Activated naive CD8-positive, alpha-beta T cell treated with anti-CD3 and anti-CD28 coated beads, Interleukin-2, amount 50 U/mL, for 24 hours (primary cell): Measurements from ENCODE around the gene GAPDHS.

ENCODE experiments used
- ATAC-seq: fragments of 150-1000 bp; cut with Tn5 transposase; one replicate; pipeline ENCODE4 v1.10.0; 2021
- DNase-seq: peaks from one replicate; pipeline ENCODE4 v3.0.0; 2021
- H3K27ac Mint-ChIP-seq: one replicate; pipeline ENCODE4 v1.8.0; 2021; ENCODE audit warnings: mild to moderate bottlenecking, mixed read lengths
- H3K27me3 Mint-ChIP-seq: one replicate; pipeline ENCODE4 v1.8.0; 2021; ENCODE audit warnings: mixed read lengths
- H3K36me3 Mint-ChIP-seq: one replicate; pipeline ENCODE4 v1.8.0; 2021; ENCODE audit warnings: low read depth, mixed read lengths
- H3K4me1 Mint-ChIP-seq: one replicate; pipeline ENCODE4 v1.8.0; 2021; ENCODE audit warnings: mixed read lengths
- H3K4me3 Mint-ChIP-seq: one replicate; pipeline ENCODE4 v1.8.0; 2021; ENCODE audit warnings: mild to moderate bottlenecking, moderate library complexity, mixed read lengths
- H3K9me3 Mint-ChIP-seq: one replicate; pipeline ENCODE4 v1.8.0; 2021; ENCODE audit warnings: mixed read lengths

GAPDHS gene

DNA sequence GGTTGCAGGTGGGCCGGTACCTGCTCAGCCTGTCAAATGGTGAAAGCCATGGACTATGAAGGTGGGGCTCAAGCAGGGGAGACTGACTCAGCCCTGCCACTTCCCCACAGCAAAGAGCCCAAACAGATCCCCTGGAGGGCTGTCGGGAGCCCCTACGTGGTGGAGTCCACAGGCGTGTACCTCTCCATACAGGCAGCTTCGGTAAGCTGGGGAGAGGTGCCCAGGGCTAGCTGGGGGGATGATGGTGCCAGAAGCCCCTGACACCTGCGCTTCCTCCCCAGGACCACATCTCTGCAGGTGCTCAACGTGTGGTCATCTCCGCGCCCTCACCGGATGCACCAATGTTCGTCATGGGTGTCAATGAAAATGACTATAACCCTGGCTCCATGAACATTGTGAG, 9.0 kb downstream of the GAPDHS start:
- H3K27ac Mint-ChIP-seq: no peak overlapping the region
- no peak overlapping the region for H3K4me3 Mint-ChIP-seq
- no peaks in the 10 kb centered on the region for H3K9me3 Mint-ChIP-seq
- peaks cover 17% of the 10 kb centered on the region for H3K36me3 Mint-ChIP-seq
- no peaks in the 10 kb centered on the region for H3K27me3 Mint-ChIP-seq
- ATAC-seq (no peak), DNase-seq (no peak)
- peaks cover 31% of the 10 kb centered on the region for H3K4me1 Mint-ChIP-seq

DNA sequence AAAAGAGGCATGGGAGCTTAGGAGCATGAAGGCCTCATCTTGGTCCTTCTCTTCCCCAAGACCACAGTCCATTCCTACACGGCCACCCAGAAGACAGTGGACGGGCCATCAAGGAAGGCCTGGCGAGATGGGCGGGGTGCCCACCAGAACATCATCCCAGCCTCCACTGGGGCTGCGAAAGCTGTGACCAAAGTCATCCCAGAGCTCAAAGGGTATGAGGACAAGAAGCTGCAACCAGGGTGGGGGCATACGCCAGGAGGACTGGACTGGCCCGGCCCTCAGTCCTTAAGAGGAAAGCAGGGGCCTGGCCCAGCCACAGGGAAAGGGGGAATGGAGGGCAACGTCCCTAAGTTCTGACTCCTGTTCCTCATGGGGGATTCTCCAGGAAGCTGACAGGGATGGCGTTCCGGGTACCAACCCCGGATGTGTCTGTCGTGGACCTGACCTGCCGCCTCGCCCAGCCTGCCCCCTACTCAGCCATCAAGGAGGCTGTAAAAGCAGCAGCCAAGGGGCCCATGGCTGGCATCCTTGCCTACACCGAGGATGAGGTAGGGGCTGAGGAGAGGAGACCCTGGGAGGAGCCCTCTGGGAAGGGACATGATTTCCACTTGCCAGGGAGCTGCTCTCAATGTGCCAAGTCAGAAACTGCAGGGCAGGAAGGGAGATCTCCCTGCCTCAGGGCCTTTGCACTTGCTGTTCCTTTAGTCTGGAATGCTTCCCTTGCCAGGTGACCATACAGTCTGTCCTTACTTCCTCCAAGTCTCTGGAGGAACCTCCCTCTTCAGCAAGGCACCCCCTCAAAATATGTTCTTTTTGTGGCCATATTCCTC, 10.2 kb downstream of the GAPDHS start:
- Mint-ChIP-seq H3K4me1 (peaks cover 36% of the 10 kb centered on the region), H3K9me3 (no peaks in the 10 kb centered on the region), H3K27ac (no peak overlapping the region), H3K36me3 (peaks cover 20% of the 10 kb centered on the region), H3K27me3 (no peaks in the 10 kb centered on the region), H3K4me3 (peak overlapping the region; percentile 96)
- DNase-seq (no peak), ATAC-seq (no peak)

DNA sequence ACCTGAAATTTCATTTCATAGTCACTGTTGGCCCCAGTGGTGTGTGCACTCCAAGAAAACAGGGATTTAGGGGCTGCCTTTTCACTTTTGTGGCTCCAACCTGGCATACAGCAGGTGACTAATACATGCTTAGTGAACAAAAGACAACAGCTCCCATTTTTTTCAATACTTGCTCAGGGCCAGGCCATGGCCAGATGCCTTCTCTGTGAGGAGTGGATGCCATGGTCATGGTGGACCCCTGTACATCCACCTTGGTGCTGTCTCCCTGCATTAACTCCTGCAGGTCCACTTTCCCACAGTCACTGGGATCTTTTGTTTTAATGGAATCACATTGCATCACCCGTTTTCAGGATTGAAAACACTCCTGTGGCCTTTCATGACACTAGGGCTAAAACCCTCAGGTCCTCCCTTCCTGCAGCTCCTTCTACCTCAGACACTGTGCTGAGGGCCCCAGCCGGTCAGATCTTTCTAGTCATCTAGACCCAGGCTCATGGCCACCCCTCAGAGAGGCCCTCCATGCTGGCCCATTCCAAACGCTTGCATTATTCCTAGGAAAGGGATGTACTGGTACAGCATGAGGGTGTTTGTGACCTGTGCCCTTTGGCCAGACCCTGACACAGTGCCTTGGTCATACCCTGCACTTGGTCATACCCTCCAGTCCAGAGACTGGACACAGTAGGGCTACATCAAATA, 11.0 kb downstream of the GAPDHS start:
- DNase-seq (no peak), ATAC-seq (no peak)
- H3K4me1 Mint-ChIP-seq: peaks cover 43% of the 10 kb centered on the region
- H3K27ac Mint-ChIP-seq: peak overlapping the region; percentile 91
- peak overlapping the region; percentile 96 for H3K4me3 Mint-ChIP-seq
- H3K27me3 Mint-ChIP-seq: no peaks in the 10 kb centered on the region
- no peaks in the 10 kb centered on the region for H3K9me3 Mint-ChIP-seq
- H3K36me3 Mint-ChIP-seq: peaks cover 26% of the 10 kb centered on the region

DNA sequence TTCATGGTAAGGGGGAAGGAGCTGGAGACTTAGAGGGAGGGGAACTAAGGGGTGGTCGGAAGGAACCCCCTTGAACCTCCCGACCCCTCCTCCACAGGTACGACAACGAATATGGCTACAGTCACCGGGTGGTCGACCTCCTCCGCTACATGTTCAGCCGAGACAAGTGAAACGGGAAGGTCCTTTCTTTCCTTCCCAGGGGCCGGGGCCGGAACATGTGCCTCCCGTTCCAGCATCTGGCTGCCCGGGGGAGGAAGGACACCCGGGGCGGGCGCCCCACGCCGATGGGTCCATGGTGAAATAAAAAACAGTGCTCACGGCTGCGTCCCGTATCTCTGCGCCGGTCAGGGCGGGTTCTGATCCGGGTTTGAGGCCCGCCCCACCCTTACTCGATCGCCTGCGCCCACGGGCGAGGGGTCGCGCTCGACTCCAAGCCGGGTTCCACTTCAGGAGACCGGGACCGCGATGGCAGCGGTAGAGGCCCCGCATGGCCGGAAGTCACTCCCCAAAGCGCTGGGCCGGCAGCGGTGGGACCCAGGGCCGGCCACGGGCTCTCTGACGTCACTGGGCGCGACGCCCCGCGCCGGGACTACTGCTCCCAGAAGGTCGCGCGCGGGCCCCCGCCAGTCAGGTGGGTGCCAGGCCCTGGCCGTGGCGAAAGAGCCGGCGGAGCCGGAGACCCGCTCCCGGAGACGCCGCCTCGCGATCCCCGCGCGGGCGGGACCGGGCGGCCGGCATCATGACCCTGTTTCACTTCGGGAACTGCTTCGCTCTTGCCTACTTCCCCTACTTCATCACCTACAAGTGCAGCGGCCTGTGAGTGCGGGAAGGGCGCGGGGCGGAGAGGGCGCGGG, 12.0 kb downstream of the GAPDHS start, which contains the start of gene TMEM147:
TMEM147 (plus strand) TSS at position 626 of the 854 bp plus-strand sequence; CDS start at position 740, 114 bp downstream.
- no peaks in the 10 kb centered on the region for H3K9me3 Mint-ChIP-seq
- no peaks in the 10 kb centered on the region for H3K27me3 Mint-ChIP-seq
- H3K4me3 Mint-ChIP-seq: peak within 1 kb of the TSS; percentile 96

DNA sequence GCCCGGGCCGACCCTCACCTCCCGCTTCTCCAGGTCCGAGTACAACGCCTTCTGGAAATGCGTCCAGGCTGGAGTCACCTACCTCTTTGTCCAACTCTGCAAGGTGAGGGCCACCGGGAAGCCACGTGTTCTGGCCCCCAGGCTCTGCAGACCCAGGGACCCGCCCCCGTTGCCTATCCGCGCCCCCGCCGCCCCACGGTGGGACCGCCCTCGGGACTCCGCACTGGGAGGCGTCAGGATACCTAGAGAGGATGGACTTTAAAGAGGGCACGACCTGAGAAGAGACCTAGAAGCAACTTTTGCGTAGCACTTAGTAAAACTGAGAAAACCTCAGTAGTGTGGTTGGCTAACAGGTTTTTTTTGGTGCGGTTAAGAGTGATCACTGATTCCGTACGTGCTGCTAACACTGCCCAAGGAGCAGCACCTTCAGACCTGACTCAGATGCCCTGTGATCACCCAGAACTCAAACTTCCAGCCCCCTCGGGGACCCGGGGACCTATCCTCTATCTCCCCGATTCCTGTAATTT, 12.7 kb downstream of the GAPDHS start:
- no peaks in the 10 kb centered on the region for H3K27me3 Mint-ChIP-seq
- no peaks in the 10 kb centered on the region for H3K9me3 Mint-ChIP-seq
- peaks cover 40% of the 10 kb centered on the region for H3K4me1 Mint-ChIP-seq
- H3K4me3 Mint-ChIP-seq: peak overlapping the region; percentile 96
- H3K27ac Mint-ChIP-seq: peak overlapping the region; percentile 95
- H3K36me3 Mint-ChIP-seq: peaks cover 25% of the 10 kb centered on the region
- DNase-seq (peak; percentile 76), ATAC-seq (peak; percentile 83)

More for the DNA sequence above, 12.0 kb downstream of the GAPDHS start, which contains the start of gene TMEM147:
- ATAC-seq: peak; percentile 81
- DNase-seq: peak; percentile 92
- peak within 1 kb of the TSS; percentile 95 for H3K27ac Mint-ChIP-seq
- H3K4me1 Mint-ChIP-seq: peaks cover 43% of the 10 kb centered on the region
- H3K36me3 Mint-ChIP-seq: peaks cover 26% of the 10 kb centered on the region

DNA sequence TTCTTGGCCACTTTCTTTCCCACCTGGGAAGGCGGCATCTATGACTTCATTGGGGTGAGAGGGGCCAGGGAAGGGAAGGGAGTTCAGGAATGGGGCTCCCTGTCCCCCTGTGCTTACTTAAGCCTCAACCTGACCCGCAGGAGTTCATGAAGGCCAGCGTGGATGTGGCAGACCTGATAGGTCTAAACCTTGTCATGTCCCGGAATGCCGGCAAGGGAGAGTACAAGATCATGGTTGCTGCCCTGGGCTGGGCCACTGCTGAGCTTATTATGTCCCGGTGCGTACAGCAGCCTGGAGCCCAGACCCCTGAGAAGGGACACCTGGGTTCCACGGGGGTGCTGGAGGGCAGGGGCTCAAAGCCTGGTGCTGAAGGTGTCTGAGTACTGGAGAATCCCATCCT, 13.3 kb downstream of the GAPDHS start:
- Mint-ChIP-seq H3K4me1 (peaks cover 40% of the 10 kb centered on the region), H3K36me3 (peaks cover 25% of the 10 kb centered on the region), H3K4me3 (peak overlapping the region; percentile 96), H3K27me3 (no peaks in the 10 kb centered on the region), H3K9me3 (no peaks in the 10 kb centered on the region), H3K27ac (peak overlapping the region; percentile 95)
- ATAC-seq (no peak), DNase-seq (no peak)

DNA sequence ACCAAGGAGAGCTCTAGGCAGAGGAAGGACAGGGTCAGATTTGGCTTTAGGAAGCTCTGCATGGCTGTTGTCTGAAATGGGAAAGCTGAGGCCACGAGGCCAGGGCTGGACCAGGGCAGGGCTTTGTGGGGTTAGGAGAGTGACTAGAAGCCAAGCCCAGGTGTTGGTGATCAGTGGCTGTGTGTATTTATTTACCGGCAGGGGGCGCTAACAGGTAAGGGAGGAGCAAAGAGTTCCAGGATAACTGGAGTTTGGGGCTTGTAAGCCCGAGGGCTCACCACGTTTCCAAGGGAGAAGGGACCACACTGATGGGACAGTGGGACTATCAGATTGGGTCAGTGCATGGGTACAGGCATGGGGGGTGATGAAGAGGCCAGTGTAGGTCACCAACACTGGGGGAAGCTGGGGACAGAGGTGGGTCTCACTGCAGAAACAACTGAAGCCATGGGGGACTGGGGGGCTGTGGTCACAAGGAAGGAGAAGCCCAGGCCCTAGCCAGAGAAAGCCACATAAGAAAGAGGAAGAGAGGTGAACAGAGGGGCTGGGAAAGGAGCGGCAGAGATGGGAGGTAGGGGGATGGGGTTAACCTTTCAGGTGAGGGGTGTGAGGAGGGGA, 16.0 kb downstream of the GAPDHS start:
- Mint-ChIP-seq H3K4me3 (no peak overlapping the region), H3K9me3 (no peaks in the 10 kb centered on the region), H3K4me1 (peaks cover 34% of the 10 kb centered on the region), H3K27ac (no peak overlapping the region), H3K27me3 (no peaks in the 10 kb centered on the region), H3K36me3 (peaks cover 20% of the 10 kb centered on the region)
- ATAC-seq (no peak), DNase-seq (peak; percentile 56)

DNA sequence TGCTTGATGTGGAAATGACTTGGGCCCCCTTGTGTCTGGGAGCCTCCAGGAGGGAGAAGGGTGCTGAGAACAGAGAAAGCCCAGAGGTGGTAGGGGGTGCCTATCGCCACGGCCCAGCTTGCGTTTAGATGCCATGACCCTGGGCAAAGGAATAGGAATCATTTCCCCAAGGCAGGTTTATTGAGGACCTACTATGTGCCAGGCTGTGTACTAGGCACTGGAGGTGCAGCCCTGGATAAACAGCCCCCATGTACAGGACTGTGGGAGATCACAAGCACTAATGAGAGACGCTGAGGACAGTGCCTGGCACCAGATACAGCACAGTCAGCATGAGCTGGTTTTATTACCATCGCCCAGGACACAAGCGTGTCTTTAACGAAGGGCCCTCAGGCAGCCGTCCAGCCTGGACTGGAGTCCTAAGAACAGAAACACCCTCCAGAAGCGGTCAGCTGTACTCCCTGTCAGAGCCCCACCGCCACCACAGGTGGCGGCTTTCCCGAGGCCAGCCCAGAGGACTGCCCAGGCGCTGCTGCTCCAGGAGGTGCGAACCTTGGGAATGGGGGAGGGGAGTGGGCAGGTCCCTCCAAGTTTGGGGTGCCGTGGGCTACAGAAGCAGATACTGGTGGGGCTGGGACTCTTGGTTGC, 16.7 kb downstream of the GAPDHS start:
- H3K4me3 Mint-ChIP-seq: no peak overlapping the region
- H3K36me3 Mint-ChIP-seq: peaks cover 17% of the 10 kb centered on the region
- ATAC-seq (no peak), DNase-seq (no peak)
- no peak overlapping the region for H3K27ac Mint-ChIP-seq
- H3K4me1 Mint-ChIP-seq: peaks cover 27% of the 10 kb centered on the region
- no peaks in the 10 kb centered on the region for H3K9me3 Mint-ChIP-seq
- no peaks in the 10 kb centered on the region for H3K27me3 Mint-ChIP-seq

DNA sequence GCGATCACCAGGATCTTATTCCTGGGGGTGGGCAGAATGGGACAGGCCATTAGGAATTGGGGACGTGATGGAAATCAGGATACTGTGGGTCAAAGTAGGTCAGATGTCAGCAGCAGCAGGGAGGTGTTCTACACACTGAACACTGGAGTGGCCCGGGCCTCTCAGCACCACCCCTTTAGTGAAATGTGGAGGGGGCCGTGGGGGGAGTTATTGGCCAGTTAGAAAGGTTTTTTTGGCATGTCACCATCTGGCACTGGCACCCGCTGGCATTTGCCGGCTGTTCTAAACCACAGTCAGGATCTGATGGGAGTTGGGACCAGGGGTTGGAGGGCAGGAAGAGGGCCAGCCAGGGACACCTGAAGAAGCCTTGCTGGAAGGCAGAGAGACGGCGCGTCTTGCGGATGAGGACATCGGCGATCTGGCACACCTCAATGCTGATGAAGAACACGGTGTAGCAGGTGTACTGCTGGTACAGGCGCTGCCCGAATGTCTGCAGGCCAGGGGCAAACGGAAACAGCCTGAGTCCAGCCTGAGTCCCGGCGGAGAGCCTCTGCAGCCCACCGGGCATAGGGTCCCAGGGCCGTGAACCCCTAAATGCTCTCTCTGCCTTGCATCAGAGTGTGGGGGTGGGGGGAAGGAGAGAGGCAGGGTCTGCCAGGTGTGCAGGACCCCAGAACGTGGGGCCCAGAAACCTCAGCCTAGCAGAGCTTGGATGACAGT, 18.0 kb downstream of the GAPDHS start:
- peaks cover 15% of the 10 kb centered on the region for H3K36me3 Mint-ChIP-seq
- no peaks in the 10 kb centered on the region for H3K27me3 Mint-ChIP-seq
- peaks cover 22% of the 10 kb centered on the region for H3K4me1 Mint-ChIP-seq
- no peak overlapping the region for H3K4me3 Mint-ChIP-seq
- ATAC-seq: no peak
- no peaks in the 10 kb centered on the region for H3K9me3 Mint-ChIP-seq
- no peak for DNase-seq
- no peak overlapping the region for H3K27ac Mint-ChIP-seq

DNA sequence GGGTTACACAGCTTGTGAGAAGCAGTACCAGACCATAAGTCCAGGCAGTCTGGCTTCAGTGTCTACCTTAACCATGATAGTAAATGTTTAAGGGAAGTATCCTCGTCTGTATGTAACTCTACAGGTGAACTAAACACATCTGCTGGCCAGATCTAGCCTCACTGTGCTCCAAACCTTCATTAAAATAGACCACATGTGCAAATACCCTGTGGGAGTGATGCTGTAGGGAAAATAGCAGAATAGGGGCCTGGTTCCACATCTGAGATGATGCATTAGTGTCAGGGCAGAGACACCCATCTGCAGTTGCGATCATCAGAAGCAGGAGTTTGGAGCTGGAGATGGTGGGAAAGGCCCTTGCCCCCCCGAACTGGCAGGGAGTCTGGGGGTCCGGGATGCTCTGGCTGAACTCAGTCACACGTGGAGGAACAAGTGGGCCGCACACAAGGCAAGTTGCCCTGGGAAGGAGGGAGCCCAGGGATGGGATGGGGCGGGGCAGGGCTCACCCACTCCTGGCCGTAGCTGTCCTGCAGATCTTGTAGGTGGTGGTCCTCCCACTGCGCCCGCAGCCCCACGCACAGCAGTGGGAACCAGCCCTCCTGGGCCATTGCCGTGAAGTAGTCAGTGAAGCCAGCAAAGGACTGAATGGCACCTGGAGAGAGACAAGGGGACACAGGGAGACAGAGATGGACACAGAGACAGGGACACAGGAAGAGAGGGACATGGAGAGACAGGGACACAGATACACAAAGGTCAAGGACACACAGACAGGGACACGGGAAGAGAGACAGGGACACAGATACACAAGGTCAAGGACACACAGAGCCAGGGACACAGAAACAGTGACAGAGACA, 19.5 kb downstream of the GAPDHS start:
- Mint-ChIP-seq H3K4me3 (no peak overlapping the region), H3K36me3 (peaks cover 6% of the 10 kb centered on the region), H3K27ac (no peak overlapping the region), H3K27me3 (peaks cover 4% of the 10 kb centered on the region), H3K9me3 (no peaks in the 10 kb centered on the region), H3K4me1 (peaks cover 9% of the 10 kb centered on the region)
- ATAC-seq (no peak), DNase-seq (no peak)

DNA sequence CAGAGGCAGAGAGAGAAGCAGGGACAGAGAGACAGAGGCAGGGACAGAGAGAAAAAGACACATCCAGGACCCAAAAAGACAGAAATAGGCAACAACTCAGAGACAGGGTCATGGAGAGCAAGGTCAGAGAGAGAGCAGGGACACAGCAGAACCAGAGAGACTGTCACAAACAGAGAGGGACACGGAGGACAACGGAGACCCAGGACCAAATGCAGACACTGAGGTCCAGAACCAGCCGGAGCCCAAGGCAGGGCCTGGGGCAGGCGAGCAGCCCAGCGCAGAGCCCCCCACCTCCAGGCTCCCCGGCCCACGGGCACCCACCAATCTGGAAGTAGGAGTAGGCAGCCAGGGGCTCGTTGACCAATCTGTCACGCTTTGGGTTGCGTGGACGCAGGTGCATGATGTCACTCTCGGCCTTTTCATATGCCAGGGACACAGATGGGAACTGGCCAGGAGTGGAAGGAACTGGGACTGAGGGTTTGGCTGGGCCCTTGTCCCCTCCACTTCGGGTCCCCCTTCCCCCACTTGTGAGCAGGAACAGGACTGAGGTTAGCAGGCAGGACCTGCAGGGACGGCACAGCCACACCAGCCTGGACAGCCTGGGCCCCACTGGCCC, 20.2 kb downstream of the GAPDHS start:
- H3K4me1 Mint-ChIP-seq: peaks cover 9% of the 10 kb centered on the region
- no peak overlapping the region for H3K27ac Mint-ChIP-seq
- peaks cover 6% of the 10 kb centered on the region for H3K27me3 Mint-ChIP-seq
- no peak overlapping the region for H3K4me3 Mint-ChIP-seq
- peaks cover 6% of the 10 kb centered on the region for H3K36me3 Mint-ChIP-seq
- DNase-seq (no peak), ATAC-seq (no peak)
- no peaks in the 10 kb centered on the region for H3K9me3 Mint-ChIP-seq

DNA sequence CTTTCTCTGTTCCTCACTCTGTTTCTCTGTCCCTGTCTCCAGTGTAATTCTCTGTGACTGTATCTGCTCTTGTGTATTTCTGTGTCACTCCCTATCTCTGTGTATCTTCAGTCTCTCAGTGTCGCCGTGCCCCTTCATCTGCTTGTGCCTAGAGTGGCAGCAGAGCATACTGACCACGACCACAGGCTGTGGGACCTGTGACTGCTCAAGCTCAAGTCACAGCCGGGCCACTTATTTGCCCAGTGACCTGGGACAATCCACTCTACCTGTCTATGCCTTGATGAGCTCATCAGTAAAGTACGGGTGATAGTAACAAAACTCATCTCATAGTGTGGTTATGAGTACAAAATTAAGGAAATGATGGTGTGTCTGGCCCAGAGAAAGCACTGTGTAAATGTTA, 20.8 kb downstream of the GAPDHS start:
- ATAC-seq (no peak), DNase-seq (no peak)
- H3K4me3 Mint-ChIP-seq: no peak overlapping the region
- peaks cover 8% of the 10 kb centered on the region for H3K4me1 Mint-ChIP-seq
- H3K27me3 Mint-ChIP-seq: peaks cover 11% of the 10 kb centered on the region
- H3K36me3 Mint-ChIP-seq: peaks cover 3% of the 10 kb centered on the region
- no peaks in the 10 kb centered on the region for H3K9me3 Mint-ChIP-seq
- no peak overlapping the region for H3K27ac Mint-ChIP-seq
